ENCODE data around the gene SHISA6.

- TF ChIP-seq CTCF (IDR thresholded peaks at IDR 0.05) (no peak), POLR2A (IDR thresholded peaks at IDR 0.05) (peak in 1 of 2 donors; percentile 77)
Observed at GRCh38 chr17:11598274-11599221, 357.5 kb downstream of the SHISA6 start, which contains the start of gene DNAH9.

Measured in thyroid gland (tissue), 4 donors.